GM18867 (cell line): ENCODE data around the gene PLEKHA5.
"Not testable (repeated sequence)": the region's sequence is repeated elsewhere in the genome, so short reads cannot be mapped to it uniquely, and the experiment has no call there.

Source experiments
- ATAC-seq: cut with Tn5 transposase; IDR thresholded peaks from one replicate; pipeline ENCODE4 v1.9.1; 2021; ENCODE audit warnings: mild to moderate bottlenecking, moderate library complexity; ENCODE audit not compliant: unreplicated experiment

Gene PLEKHA5, protein sequence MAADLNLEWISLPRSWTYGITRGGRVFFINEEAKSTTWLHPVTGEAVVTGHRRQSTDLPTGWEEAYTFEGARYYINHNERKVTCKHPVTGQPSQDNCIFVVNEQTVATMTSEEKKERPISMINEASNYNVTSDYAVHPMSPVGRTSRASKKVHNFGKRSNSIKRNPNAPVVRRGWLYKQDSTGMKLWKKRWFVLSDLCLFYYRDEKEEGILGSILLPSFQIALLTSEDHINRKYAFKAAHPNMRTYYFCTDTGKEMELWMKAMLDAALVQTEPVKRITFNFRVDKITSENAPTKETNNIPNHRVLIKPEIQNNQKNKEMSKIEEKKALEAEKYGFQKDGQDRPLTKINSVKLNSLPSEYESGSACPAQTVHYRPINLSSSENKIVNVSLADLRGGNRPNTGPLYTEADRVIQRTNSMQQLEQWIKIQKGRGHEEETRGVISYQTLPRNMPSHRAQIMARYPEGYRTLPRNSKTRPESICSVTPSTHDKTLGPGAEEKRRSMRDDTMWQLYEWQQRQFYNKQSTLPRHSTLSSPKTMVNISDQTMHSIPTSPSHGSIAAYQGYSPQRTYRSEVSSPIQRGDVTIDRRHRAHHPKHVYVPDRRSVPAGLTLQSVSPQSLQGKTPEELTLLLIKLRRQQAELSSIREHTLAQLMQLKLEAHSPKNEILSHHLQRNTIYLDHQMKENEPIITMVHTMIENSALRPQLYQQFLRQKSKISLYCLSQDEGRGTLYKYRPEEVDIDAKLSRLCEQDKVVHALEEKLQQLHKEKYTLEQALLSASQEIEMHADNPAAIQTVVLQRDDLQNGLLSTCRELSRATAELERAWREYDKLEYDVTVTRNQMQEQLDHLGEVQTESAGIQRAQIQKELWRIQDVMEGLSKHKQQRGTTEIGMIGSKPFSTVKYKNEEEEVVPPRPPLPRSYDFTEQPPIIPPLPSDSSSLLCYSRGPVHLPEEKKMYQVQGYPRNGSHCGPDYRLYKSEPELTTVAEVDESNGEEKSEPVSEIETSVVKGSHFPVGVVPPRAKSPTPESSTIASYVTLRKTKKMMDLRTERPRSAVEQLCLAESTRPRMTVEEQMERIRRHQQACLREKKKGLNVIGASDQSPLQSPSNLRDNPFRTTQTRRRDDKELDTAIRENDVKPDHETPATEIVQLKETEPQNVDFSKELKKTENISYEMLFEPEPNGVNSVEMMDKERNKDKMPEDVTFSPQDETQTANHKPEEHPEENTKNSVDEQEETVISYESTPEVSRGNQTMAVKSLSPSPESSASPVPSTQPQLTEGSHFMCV

DNA sequence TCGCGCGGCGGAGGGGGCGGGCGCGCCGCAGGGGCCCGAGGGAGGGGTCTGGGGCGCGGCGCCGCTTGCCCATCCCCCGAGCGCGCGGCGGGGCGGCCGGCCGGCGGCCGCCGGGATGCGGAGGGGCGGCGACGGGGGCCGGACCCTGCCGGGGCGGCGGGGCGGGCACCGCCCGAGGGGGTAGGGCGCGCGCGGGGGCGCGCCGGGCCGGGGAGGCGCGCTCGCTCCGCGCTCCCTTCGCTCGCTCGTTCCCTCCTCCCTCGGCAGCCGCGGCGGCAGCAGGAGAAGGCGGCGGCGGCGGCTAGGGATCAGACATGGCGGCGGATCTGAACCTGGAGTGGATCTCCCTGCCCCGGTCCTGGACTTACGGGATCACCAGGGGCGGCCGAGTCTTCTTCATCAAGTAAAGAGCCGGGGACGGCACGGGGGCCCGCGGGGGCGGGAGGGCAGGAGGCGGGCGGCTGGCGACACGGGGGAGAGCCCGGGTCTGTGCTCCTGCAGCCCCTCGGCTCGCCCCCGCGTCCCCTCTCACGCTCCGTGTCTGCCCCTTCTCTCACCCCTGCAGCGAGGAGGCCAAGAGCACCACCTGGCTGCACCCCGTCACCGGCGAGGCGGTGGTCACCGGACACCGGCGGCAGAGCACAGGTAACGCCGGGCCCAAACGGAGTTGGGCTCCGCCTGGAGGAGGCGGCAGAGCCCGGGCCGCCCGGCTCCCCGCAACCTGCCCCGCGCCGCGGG is at the start of gene PLEKHA5:
Gene PLEKHA5, plus strand, starts transcription at position 248 of the 738 bp plus-strand sequence. Its CDS starts 67 bp downstream, at position 315.
- no peak for ATAC-seq

DNA sequence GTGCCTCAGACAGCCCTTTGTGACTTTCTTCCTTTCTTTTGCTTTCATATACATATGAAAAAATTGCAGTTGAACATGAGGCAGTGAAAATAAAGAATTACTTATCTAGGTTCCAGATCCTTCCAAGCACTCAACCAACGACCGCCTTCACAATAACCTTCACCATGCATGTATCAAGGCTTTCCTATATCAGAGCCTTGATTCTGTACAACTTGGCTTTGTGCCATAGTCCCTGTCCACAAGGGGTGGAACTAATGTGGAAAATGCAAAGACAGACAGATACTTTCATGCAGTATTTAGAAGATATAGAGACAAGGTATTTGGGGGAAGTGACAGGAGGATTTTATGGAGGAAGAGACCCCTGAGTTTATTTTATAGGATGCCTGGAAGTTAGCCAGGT is 48.6 kb upstream of the PLEKHA5 start:
- no peak for ATAC-seq

DNA sequence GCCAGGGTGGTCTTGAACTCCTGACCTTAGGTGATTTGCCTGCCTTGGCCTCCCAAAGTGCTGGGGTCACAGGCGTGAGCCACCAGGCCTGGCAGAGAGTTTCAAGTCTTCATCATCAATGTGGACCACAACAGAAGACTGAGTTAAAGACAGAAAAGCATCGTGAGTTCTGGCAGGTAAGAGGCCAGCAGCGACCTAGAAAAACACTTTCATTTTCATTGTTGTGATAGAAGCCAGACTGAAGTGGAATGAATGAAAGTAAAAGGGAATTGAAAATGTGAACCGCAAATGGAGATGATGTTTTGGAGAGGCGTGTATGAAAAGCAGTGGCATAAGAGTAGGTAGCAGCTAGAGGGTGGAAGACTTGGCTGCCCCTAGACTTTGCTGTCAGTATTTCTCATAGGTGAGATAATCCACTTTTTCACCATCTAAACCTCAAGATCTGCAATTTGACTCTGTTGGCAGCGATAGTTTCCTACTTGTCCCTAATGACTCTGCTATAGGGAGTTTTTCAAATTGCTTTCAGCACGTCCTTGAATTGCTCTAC is 47.1 kb upstream of the PLEKHA5 start:
- ATAC-seq, result no peak

DNA sequence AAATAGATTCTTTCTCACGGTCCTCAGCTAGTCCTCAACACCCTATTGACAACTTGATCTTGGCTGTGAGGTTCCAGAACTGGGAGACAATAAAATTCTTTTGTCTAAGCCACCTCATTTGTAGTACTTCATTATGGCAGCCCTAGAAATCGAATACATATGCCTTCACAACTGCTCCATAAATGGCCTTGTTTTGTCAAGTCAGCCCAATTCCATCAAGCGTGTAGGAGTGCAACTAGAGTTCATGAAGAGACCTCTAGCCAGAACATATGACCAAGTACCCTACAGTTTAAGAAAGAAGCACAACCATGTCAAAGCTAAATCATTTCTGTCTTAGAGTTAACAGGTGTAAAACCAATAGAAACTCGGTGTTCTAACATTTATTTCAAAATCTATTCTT is 45.0 kb upstream of the PLEKHA5 start:
- ATAC-seq, result no peak

DNA sequence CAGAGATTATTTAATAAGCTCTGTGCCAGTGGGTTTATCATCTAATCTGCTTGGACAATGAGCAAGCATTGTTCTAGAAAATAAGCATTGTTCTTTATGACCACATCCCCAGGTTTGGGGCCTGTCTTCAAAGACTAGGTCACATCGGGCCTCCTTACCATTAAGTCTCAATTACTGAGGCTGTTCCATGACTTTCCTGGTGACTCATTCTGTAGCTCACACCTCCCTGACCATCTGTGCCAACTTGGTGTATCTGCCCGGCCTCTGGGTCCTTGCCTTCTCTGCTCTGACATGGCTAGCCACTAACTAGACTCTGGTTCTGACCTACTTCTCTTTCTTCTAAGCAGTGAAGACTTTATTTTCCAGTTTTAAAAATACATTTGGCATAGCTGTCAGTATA is 44.4 kb upstream of the PLEKHA5 start:
- no peak for ATAC-seq

DNA sequence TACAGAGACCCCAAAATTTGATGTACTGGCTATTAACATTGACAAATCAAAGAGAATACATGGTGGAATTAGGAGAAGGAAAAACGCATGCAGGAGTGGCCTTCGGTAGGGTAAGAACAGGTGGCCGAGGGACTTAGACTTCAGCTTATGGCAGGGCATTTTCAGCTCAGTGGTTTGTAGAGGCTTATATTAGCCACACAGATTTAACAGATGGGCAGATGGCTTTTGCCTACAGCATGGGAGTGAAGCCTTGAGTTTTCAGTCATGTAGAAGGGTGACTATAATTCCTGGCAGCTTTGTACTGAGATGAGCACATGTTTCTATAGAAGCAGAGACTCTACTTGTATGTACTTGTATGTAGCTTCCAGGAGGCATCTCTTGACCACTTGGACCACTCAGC is 40.9 kb upstream of the PLEKHA5 start:
- no peak for ATAC-seq

DNA sequence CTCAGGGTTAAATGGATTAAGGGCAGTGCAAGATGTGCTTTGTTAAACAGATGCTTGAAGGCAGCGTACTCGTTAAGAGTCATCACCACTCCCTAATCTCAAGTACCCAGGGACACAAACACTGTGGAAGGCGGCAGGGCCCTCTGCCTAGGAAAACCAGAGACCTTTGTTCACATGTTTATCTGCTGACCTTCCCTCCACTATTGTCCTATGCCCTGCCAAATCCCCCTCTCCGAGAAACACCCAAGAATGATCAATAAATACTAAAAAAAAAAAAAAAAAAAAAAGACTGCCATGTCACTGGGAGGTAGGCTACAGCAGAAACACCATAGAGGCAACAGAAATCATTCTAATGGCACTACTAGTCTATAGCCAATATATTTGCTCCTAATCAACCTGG is 37.1 kb upstream of the PLEKHA5 start:
- ATAC-seq, result not testable (repeated sequence)

DNA sequence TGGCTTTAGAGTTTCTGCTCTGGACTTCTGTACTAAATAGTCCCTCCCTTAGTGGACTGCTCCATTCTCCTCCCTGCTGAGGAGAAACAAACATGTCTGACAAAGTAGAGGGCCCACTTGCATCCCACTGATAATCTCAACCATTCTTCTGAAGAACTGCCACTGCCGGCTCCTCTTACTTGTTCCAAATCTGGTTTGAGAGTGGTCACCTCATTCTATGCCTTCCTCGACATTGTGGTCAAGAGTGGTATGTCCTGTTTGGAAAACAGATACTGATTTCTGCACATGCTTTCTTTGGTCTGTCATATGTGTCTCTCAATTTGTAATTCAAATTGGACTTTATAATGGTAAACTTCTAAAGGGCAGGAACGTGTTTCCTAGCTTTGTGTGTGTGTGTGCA is 36.3 kb upstream of the PLEKHA5 start:
- ATAC-seq, result no peak

DNA sequence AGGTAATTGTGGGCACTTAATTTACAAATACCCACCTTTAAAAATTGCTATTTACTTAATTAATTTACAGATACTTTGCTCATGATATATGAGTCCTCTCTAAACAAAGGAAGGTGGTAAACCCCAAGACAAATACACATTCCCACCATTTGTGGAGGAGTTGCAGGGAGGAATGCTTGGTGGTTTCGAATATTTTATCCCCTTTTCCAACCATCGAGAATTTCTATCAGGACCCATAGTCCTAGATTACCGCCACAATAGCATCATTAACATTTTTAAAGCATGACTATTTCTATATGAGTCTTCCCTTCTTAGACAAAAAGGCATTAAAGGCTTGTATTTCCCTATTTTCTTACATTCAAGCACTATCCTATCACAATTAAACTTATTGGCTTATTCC is 34.2 kb upstream of the PLEKHA5 start:
- no peak for ATAC-seq

DNA sequence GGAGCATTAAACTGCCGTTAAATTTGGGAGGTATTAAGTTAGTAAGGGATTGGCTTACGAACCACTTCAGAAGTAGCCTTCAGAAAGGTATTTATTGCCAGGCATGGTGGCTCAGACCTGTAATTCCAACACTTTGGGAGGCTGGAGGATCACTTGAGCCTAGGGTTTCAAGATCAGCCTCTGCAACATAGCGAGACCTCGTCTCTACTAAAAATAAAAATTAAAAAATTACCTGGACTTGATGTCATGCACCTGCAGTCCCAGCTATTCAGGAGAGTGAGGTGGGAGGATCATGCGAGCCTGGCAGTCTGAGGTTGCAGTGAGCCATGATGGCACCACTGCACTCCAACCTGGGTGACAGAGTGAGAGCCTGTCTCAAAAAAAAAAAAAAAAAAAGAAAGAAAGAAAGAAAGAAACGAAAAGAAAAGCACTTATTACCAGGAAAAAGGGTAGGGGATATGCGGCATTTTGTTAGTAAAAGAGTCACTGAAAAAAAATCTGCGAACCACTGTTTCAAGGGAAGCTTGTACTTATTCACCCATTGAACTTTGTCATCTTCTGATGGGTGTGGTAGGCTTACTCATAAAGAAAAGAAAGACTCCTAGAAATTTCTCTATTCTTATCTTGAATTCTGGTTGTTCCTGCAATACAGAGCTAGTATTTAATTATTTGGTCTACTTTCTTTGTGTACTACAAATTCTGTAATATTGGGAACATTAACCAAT is 33.6 kb upstream of the PLEKHA5 start:
- no peak for ATAC-seq

DNA sequence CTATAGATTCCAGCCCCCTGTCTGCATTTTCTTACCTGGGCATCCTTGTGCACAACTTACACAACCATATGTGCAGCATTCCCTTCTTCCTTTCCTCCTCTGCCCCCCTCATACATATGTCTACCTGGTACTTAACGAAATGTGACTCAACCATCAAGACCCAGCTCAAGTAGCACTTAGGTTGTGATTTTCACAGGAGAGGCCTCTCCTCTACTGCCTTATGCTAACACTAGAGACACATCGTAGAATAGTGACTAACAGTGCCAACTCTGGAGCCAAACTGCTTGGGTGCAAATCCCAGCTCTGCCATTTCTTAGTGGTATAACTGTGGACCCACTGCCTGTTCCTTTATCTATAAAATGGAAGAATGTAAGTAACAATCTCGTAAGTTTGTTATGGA is 24.1 kb upstream of the PLEKHA5 start:
- no peak for ATAC-seq

DNA sequence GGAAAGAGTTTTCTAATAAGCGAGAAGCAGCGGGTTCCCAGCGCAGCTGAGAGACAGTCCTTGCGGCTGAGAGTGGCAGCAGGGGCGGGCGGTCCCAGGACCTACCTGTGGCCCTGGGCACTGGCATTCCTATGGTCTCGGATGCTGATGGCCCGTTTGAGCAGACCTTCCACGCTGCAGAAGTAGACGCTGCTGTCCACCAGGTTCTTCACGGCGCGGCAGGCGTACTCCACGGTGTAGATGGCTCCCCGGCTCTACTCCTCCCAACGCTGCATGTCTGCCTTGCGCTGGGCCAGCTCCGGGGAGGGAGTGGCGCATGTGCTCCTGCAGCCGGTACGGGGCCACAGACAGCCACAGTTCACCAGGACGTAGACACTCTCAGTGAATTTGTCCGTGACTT is 21.8 kb upstream of the PLEKHA5 start:
- no peak for ATAC-seq

DNA sequence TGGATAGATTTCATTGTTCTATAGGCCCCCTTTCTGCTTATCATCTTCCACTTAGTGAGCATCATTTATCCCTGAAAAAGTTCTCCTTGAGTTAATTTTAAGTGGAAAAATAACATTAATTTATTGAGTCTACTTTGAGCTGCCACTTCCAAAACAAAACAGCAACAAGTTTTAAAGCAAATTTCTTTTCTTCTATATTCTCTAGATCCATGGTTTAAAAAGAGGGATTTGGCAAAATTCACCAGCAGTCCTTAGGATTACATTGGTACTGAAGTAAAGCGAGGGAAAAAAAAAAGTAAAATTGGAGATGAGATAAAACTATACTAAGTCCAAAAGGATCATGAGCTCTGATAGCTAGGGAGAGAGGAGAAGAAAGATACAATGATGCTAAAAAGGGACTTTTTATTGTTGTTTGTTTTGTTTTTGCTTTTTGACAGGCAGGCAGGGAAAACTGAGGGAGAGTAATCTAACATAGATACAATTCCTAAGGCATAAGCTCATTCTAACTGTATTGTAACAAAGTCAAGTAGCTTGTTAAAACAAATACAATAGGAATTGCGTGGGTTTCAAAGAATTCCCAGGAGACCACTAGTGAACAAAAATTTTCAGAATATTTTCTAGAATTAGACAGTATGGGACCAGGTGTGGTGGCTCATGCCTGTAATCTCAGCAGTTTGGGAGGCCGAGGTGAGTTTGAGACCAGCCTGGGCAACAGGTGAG is 19.2 kb upstream of the PLEKHA5 start:
- no peak for ATAC-seq

DNA sequence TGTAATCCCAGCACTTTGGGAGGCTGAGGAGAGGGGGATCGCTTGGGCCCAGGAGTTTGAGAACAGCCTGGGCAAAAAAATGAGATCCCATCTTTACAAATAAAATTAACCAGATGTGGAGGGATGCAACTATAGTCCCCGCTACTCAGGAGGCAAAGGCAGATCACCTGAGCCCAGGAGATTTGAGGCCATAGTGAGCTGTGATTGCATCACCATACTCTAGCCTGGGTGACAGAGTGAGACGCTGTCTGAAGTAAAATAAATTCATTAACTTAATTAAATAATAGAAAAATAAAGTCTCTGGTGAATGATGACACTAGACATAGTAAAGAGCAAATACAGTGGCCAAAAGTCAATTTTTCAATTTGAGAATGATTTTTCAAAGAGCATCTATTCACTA is 16.1 kb upstream of the PLEKHA5 start:
- ATAC-seq, result no peak

DNA sequence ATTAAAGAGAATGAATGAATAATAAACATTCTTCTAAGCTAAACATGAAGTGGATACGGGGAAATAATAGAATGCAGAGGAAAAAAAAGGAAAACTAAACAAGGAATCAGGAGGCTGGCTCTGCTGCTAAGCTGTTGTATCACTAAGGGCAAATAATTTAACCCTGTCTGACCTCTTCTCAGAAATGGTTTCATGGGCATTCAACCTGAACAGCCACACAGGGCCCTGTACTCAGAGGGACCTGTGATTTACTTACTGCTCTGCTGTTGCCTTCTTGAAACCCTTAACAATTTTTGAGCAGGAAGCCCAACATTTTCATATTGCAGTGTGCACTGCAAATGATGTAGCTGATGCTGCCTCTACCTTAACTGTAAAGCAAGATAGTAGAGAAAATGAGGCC is 14.2 kb upstream of the PLEKHA5 start:
- no peak for ATAC-seq

DNA sequence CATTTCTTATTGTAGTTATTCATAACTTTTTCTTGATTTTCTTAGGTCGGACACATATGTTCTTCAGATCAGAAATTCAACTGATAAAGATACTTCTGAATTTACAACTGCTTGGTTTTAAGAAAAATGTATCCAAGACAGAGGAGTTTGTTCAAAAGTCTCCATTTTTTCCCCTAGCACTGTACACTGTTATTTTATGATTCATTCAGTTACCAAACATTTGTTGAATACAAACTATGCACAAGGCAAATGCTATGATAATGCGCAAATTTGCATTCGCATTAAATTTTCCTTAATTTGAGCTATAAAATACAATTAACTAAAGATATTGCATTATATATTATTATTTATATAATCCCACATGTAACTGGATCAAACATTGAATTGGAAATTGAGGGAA is 10.1 kb upstream of the PLEKHA5 start:
- ATAC-seq, result no peak

DNA sequence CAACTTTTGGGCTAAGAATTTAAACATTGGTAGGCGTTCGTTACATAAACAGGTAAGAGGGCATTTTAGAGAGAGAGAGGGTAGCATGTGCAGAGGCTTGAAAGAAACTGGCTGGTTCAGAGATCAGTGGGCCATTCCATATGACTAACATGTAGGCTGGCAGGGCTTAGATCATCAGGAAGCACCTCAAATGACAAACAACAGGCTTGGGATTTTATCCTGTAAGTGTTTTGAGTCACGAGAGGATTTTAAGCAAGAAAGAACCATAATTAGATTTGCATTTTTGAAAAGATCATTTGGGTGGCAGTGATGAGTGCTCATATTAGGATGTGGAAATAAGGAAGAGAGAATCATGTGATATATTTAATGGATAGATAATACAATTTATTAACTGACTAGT is 8.7 kb upstream of the PLEKHA5 start:
- no peak for ATAC-seq

DNA sequence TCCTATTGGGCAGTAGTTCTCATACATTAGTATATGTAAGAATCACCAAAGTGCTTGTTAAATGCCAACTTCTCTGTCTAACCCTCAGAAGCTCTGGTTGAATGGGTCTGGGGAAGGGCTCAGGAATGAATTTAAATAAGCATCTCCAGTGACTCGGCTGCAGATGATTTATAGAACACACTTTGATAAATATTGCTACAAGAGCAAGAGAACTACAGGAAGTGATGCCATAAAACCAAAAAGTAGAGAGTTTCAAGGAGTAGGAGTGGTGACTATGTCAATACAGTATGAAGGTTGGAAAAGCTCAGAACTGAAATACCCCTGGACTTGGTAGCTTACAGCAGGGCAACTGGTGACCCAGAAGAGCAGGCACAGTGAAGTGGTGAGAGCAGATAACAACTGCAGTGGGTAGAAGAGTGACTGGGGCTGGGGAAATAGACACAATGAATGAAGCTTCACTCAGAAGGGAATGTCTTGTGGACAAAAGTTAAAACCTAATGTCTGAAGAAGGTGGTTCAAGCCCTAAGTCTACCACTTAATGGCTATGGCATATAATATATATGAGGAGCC is 8.0 kb upstream of the PLEKHA5 start:
- no peak for ATAC-seq

DNA sequence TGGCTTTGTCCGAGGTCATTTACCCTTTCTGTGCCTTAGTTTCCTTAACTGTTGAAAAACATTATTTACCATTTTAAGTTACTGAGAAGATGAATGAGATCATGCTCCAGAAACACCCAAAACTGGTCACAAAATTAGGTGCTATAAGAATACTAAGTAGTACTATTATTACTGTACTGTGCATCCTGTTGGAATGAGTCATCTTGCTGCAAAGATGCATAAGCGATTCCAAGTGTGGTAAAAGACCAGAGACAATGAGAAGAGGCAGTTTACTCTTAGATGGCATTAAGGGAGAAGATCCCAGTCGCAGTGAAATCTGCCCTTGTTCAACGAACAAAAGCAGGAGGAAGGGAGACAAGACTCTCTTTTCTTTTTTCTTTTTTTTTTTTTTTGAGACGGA is 4.2 kb upstream of the PLEKHA5 start:
- no peak for ATAC-seq
